Stimulated activated CD4-positive, alpha-beta T cell treated with anti-CD3 and anti-CD28 coated beads, Interleukin-1b, Interleukin-23, amount 100 ng/mL, for 24 hours (primary cell): ENCODE measurements around the gene ZNF425.
"Not testable (repeated sequence)": the region's sequence is repeated elsewhere in the genome, so short reads cannot be mapped to it uniquely, and the experiment has no call there.

ENCODE experiments used
- DNase-seq, 4 experiments: peaks; one replicate each; pipeline ENCODE4 v3.0.0-alpha.2; 2020; ENCODE audit warnings: low read depth in 4 of 4, low spot score in 1 of 4

ZNF425 gene

DNA sequence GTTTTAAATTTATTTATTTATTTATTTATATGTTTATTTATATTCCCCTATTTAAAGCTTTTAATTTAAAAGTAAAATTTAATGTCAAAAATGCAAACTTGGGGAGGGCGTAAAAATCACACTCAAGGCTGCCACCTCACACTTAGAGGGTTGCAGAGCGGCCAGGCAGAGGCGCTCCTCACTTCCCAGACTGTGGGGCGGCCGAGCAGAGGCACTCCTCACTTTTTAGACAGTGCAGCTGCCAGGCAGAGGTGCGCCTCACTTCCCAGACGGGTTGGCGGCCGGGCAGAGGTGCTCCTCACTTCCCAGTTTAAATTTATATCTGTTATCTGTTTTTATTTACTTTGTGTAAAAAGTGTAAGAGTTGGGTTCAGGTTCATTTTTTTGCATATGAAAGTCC is 10.0 kb upstream of the ZNF425 start:
- DNase-seq, result no peak

DNA sequence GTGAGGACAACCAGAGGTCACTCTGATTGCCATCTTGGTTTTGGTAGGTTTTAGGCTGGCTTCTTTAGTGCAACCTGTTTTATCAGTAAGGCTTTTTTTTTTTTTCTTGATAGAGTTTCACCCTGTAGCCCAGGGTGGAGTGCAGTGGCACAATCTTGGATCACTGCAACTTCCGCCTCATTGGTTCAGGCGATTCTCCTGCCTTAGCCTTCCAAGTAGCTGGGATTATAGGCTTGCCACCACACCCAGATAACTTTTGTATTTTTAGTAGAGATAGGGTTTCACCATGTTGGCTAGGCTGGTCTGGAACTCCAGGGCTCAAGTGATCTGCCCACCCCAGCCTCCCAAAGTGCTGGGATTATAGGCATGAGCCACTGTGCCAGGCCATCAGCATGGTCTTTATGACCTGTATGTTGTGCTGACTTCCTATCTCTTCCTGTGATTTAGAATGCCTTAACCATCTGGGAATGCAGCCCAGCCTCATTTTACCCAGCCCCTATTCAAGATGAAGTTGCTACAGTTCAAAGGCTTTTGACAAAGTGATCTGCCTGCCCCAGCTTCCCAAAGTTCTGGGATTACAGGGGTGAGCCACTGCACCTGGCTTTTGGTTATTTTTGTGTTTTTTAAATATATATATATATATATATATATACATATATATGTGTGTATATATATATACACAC is 7.0 kb upstream of the ZNF425 start:
- DNase-seq, result no peak

- DNase-seq, result no peak
Measured at GRCh38 chr7:149130572-149131198, 4.6 kb upstream of the ZNF425 start.

- DNase-seq, result peak; percentile 20 to 70 (median 46)
Measured at GRCh38 chr7:149126662-149127266, 640 bp upstream of the ZNF425 start.

GRCh38 chr7:149125189-149125862 is 798 bp downstream of the ZNF425 start:
- DNase-seq, result no peak

GRCh38 chr7:149109969-149110368 is 16.2 kb downstream of the ZNF425 start:
- no peak for DNase-seq

DNA sequence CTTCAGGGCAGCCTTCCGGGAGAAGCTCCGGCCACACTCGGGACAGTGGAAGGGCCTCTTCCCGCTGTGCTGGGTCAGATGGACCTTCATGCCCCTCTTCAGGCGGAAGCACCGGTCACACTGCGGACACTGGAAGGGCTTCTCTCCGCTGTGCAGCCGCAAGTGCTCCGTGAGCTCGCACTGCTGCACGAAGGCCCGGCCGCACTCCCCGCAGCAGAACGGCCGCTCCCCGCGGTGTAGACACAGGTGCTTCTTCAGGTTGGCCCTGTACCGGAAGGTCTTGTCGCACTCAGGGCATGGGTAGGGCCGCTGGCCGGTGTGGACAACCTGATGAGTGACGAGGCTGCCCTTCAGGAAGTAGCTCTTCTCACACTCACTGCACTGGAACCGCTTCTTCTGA is 21.4 kb downstream of the ZNF425 start:
- DNase-seq, result no peak

GRCh38 chr7:149104214-149104613 is 21.9 kb downstream of the ZNF425 start:
- no peak for DNase-seq

DNA sequence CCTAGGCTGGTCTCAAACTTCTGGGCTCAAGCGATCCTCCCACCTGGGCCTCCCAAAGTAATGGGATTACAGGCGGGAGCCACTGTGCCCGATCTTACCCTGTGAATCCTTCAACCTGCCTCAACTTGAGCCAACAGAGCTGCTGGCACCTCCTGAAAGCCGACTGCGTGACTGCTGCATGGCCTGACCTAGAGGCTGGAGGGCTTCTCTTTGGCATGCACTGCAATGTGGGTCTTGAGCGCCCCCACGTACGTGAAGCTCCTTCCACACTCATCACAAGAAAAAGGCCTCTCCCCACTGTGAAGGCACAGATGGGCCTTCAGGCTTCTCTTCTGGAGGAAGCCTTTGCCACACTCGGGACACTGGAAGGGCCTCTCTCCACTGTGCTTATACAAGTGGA is 22.7 kb downstream of the ZNF425 start:
- DNase-seq, result no peak

- DNase-seq, result no peak
Measured at GRCh38 chr7:149102666-149103065, 23.5 kb downstream of the ZNF425 start.

DNA sequence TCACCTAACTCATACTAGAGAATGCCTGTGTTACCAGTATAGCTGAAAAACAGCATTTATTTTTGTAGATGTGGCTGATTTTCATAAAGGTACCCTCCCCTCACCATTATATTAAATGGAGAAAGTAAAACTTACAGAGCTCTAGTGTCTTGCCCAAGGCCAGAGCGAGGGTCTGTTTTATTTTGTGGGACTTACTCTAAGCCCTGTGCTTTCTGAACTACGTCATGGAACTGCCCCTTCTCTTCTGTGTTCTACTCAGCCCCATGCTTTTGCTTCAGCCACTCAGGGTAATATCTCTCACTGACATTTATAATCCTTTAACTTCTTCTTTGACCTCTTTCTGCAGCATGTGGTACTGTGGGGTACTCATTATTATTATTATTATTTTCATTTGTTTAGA is 25.3 kb downstream of the ZNF425 start:
- DNase-seq, result no peak

- no peak for DNase-seq
Measured at GRCh38 chr7:149099058-149099457, 27.1 kb downstream of the ZNF425 start.

DNA sequence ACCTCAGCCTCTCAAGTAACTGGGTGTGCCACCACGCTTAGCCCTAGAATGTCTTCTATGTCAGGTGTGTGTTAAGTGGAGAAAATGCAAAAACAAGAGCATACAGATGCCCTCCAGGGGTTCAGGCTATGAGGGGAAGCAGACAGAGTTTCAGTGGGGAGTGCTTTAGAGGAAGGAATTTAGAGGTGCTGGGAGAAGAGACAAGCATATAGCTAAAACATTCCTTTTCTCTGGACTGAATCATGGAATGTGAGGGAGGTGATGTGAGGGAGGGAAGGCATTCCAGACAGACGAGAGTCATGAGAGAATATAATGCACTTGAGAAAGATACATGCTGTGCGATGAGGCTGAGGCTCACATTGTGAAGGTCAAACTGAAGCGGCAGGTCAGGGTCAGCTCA is 29.0 kb downstream of the ZNF425 start:
- DNase-seq, result no peak

GRCh38 chr7:149093228-149093627 is 32.9 kb downstream of the ZNF425 start:
- DNase-seq, result no peak

DNA sequence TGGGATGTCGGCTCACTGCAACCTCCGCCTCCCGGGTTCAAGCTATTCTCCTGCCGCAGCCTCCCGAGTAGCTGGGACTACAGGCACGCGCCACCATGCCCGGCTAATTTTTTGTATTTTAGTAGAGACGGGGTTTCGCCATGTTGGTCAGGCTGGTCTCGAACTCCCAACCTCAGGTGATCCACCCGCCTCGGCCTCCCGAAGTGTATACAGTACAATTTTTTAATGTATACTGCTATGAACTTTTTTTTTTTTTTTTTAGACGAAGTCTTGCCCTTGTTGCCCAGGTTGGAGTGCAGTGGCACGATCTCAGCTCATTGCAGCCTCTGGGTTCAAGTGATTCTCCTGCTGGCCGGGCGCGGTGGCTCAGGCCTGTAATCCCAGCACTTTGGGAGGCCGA is 33.9 kb downstream of the ZNF425 start:
- DNase-seq, result not testable (repeated sequence)

GRCh38 chr7:149090397-149091195 is 35.5 kb downstream of the ZNF425 start, which contains the start of gene ZNF786:
TSS of gene ZNF786 (minus strand) at chr7:149090718. CDS start at chr7:149090640, 78 bp downstream.
- DNase-seq, result peak; percentile 90 to 93 (median 92)

DNA sequence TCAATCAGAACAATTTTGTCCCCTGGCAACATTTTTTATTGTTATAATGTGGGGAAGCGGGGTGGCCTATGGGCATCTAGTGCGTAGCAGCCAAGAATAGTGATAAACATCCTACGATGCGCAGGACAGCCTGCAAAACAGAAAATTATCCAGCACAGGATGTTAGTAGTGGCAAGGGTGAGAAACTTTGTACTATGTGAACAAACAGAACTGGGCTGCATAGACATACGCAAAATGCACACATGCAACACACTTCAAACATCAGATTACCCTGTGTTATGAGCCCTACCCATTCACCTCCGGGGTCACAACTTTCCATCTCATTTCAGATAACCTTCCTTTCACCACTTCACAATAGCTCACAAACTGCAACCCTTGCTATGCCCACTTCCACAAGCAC is 38.7 kb downstream of the ZNF425 start:
- DNase-seq, result no peak

GRCh38 chr7:149085866-149086265 is 40.3 kb downstream of the ZNF425 start:
- no peak for DNase-seq

- DNase-seq, result no peak
Measured at GRCh38 chr7:149084407-149084806, 41.7 kb downstream of the ZNF425 start.

DNA sequence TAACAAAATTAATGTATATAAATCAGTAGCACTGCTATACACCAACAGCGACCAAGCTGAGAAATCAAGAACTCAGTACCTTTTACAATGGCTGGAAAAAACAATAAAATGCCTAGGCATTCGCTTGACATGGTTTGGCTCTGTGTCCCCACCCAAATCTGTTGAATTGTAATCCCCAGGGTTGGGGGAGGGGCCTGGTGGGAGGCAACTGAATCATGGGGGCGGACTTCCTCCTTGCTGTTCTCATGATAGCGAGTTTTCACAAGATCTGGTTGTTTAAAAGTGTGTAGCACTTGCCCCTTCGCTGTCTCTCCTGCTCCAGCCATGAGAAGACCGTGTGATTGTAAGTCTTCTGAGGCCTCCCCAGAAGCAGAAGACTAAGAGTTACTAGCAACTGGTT is 44.2 kb downstream of the ZNF425 start:
- DNase-seq, result no peak

DNA sequence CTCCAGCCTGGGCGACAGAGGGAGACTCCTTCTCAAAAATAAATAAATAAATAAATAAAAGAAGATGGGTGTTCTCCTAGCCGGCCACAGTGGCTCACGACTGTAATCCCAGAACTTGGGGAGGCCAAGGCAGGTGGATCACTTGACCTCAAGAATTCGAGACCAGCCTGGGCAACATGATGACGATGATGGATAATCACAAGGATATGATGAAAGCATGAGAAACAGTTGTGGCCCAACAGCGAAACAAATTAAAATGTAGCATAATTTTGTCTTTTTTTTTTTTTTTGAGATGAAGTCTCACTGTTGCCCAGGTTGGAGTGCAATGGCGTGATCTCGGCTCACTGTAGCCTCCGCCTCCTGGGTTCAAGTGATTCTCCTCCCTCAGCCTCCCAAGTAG is 48.5 kb downstream of the ZNF425 start:
- DNase-seq, result no peak
